Stimulated activated naive B cell treated with anti-CD40 and anti-IgM and Interleukin-4, amounts not matched to agents 10 μg/mL and 1 μg/mL and 100 μg/mL, for 72 hours (primary cell): Measurements from ENCODE around the gene NRK.
"Not testable (repeated sequence)": the region's sequence is repeated elsewhere in the genome, so short reads cannot be mapped to it uniquely, and the experiment has no call there.

ENCODE experiments used
- ATAC-seq, 2 donors: fragments of 150-1000 bp; cut with Tn5 transposase; replicated peaks; 2 replicates each; pipeline ENCODE4 v1.10.0; 2021; ENCODE audit warnings: moderate library complexity in 1 of 2
- DNase-seq: peaks from one replicate; pipeline ENCODE4 v3.0.0; 2021
- H3K27ac Mint-ChIP-seq: one replicate; pipeline ENCODE4 v1.8.0; 2022; ENCODE audit warnings: mild to moderate bottlenecking, mixed read lengths
- H3K27me3 Mint-ChIP-seq, 2 donors: one replicate each; pipeline ENCODE4 v1.8.0; 2022; ENCODE audit warnings: mixed read lengths in 2 of 2
- H3K36me3 Mint-ChIP-seq, 2 donors: one replicate each; pipeline ENCODE4 v1.8.0; 2022; ENCODE audit warnings: mixed read lengths in 2 of 2, mild to moderate bottlenecking in 1 of 2
- H3K4me1 Mint-ChIP-seq, 2 donors: one replicate each; pipeline ENCODE4 v1.8.0; 2022; ENCODE audit warnings: mixed read lengths in 2 of 2, mild to moderate bottlenecking in 1 of 2
- H3K4me3 Mint-ChIP-seq, 2 donors: one replicate each; pipeline ENCODE4 v1.8.0; 2022; ENCODE audit warnings: mild to moderate bottlenecking in 2 of 2, mixed read lengths in 2 of 2, moderate library complexity in 1 of 2
- H3K9me3 Mint-ChIP-seq, 2 donors: one replicate each; pipeline ENCODE4 v1.8.0; 2022; ENCODE audit warnings: mixed read lengths in 2 of 2, mild to moderate bottlenecking in 1 of 2

The NRK gene

DNA sequence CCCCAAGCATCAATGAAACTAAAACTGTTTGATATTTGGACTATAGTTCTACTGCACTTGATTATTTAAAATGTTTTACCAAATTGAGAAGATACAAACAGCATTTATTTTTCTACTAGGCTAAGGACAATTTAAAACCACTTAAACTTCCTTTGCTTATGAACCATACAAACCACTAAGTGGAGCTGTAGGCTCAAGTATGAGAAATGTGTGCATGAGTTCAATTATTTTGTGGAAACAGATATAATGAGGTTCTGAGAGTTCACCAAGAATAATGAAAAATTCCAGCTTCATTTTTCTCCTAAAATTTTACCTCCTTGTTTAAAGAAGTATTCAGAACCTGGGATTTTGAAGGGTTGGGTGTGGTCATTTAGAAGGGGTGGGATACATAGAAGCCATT is 153.0 kb downstream of the NRK start:
- H3K4me1 Mint-ChIP-seq = no peaks in the 10 kb centered on the region
- ATAC-seq = no peak
- peaks cover 0 to 6% of the 10 kb centered on the region in 2 donors for H3K9me3 Mint-ChIP-seq
- no peaks in the 10 kb centered on the region for H3K36me3 Mint-ChIP-seq
- H3K4me3 Mint-ChIP-seq = no peak overlapping the region
- H3K27me3 Mint-ChIP-seq = no peaks in the 10 kb centered on the region
- no peak for DNase-seq
- no peak overlapping the region for H3K27ac Mint-ChIP-seq

DNA sequence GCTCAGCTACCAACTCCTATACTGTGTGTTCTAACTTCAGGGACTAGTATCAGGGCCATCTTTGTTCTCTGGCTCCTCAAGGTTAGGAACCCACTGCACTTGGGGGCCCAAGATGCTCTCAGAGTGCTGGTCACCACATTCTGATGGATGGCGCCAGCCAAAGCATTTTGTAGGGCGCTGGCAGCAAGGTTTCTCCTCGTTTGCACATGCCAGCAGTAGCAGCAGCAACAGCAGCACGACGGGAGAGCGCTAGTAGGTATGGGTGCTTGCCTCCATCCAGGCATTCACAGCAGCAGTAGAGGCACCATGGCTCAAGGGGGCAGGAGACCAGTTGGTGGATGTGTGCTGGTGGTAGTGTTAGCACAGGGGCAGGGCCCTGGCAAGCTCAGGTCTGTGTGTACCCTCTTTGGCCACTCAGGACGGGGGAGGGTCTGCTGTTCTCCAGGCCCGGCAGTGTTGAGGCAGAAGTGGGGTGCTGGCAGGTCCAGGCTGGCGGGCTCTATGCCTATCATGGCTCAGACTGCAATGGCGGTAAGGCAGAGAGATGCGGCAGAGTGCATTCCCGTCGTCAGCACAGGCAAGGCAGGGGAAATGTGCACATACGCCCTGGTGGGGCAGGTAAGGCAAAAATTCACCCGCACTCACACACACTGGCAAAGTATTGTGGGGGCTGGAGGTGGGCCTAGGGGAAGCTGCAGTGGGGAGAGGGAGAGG is 159.6 kb downstream of the NRK start:
- Mint-ChIP-seq H3K27me3 (no peaks in the 10 kb centered on the region), H3K9me3 (peaks cover 5 to 10% of the 10 kb centered on the region in 2 donors), H3K36me3 (no peaks in the 10 kb centered on the region), H3K4me1 (no peaks in the 10 kb centered on the region), H3K4me3 (no peak overlapping the region), H3K27ac (no peak overlapping the region)
- no peak for ATAC-seq
- DNase-seq = no peak

GRCh38 chrX:105988487-105988886 is 166.1 kb downstream of the NRK start:
- not testable (repeated sequence) for H3K27me3 Mint-ChIP-seq, ATAC-seq, DNase-seq, H3K9me3 Mint-ChIP-seq, H3K4me3 Mint-ChIP-seq, H3K27ac Mint-ChIP-seq, H3K4me1 Mint-ChIP-seq, H3K36me3 Mint-ChIP-seq

DNA sequence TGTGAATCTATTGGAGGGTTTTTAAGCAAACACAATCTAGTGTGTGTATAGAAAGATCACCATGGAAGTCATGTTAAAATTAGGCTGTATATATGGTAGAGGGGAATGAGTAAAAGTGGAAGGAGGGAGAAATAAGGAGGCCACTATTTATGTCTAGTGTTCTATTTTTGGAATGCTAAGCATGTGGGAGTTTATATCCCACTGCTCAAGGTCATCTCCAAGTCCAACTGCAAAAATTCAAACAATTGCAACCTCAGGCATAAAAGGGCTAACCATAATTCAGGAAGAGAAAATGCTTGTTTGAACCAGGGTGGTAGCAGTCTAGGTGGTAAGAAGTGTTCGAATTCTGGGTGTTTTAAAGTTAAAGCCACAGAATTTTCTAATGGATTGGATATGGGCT is 177.0 kb downstream of the NRK start:
- ATAC-seq (no peak), DNase-seq (no peak)
- Mint-ChIP-seq H3K9me3 (peaks cover 0 to 2% of the 10 kb centered on the region in 2 donors), H3K27me3 (no peaks in the 10 kb centered on the region), H3K4me1 (no peaks in the 10 kb centered on the region), H3K4me3 (no peak overlapping the region), H3K27ac (no peak overlapping the region), H3K36me3 (no peaks in the 10 kb centered on the region)

GRCh38 chrX:106000203-106000602 is 177.9 kb downstream of the NRK start:
- peaks cover 0 to 2% of the 10 kb centered on the region in 2 donors for H3K9me3 Mint-ChIP-seq
- no peak overlapping the region for H3K27ac Mint-ChIP-seq
- ATAC-seq = no peak
- H3K4me3 Mint-ChIP-seq = no peak overlapping the region
- no peak for DNase-seq
- H3K4me1 Mint-ChIP-seq = no peaks in the 10 kb centered on the region
- H3K27me3 Mint-ChIP-seq = no peaks in the 10 kb centered on the region
- H3K36me3 Mint-ChIP-seq = no peaks in the 10 kb centered on the region

DNA sequence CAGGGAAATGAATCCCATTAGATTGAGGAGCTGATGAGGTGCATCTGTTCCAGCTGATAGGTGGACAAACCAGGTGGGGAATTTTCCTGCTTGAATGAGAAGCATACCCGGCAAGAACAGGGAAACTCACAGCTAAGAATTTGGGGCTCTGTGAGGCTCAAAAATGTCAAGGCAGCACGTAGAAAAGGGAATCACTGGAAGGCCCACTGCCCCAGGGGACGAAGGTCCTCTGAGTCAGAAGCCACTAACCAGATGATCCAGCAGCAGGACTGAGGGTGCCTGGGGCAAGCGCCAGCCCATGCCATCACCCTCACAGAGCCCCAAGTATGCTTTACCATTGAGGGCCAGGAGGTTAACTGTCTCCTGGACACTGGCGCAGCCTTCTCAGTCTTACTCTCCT is 178.3 kb downstream of the NRK start:
- not testable (repeated sequence) for H3K4me1 Mint-ChIP-seq, H3K9me3 Mint-ChIP-seq, H3K36me3 Mint-ChIP-seq, DNase-seq, H3K27me3 Mint-ChIP-seq, H3K4me3 Mint-ChIP-seq, H3K27ac Mint-ChIP-seq, ATAC-seq

- DNase-seq (no peak), ATAC-seq (no peak)
- Mint-ChIP-seq H3K4me3 (no peak overlapping the region), H3K9me3 (peaks cover 0 to 3% of the 10 kb centered on the region in 2 donors), H3K27me3 (no peaks in the 10 kb centered on the region), H3K36me3 (no peaks in the 10 kb centered on the region), H3K4me1 (no peaks in the 10 kb centered on the region), H3K27ac (no peak overlapping the region)
Measured at GRCh38 chrX:106005684-106006083, 183.3 kb downstream of the NRK start.

DNA sequence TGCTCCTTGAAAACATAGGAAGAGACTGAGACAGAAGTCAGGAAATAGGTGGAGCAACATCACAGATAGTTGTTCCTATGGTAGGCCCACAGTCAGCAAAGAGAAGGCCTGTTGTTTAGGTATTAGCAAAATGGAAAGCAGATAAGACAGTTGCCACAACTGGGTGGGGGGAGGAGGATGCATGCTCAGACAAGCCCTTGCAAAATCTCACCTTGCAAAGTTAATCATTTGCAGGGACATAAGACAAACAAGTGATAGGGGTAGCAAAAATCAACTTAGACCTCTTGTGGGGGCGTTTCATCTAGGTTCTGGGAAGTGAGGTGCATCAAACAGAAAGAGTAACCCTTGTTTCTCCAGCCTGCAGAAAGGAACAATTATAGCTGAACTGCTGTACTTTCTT is 185.5 kb downstream of the NRK start:
- no peak for ATAC-seq
- Mint-ChIP-seq H3K4me3 (no peak overlapping the region), H3K4me1 (no peaks in the 10 kb centered on the region), H3K9me3 (peaks cover 5 to 6% of the 10 kb centered on the region in 2 donors), H3K27me3 (no peaks in the 10 kb centered on the region), H3K36me3 (no peaks in the 10 kb centered on the region), H3K27ac (no peak overlapping the region)
- DNase-seq = no peak
